GM10266 (cell line): ENCODE data around the gene SIGLEC1.

Experiments
- DNase-seq: peaks from one replicate; pipeline ENCODE4 v3.0.0; 2012; ENCODE audit errors: extremely low spot score
- TF ChIP-seq, protein P1 (sequence below): IDR thresholded peaks from 2 replicates; pipeline ENCODE4 v1.5.1; 2012; ENCODE audit warnings: mild to moderate bottlenecking, low read depth; ENCODE audit not compliant: control insufficient read depth, insufficient read depth; ENCODE audit errors: missing control alignments

The SIGLEC1 gene

GRCh38 chr20:3705970-3706739 lies 6.2 kb downstream of the SIGLEC1 start:
- TF ChIP-seq, protein P1, sequence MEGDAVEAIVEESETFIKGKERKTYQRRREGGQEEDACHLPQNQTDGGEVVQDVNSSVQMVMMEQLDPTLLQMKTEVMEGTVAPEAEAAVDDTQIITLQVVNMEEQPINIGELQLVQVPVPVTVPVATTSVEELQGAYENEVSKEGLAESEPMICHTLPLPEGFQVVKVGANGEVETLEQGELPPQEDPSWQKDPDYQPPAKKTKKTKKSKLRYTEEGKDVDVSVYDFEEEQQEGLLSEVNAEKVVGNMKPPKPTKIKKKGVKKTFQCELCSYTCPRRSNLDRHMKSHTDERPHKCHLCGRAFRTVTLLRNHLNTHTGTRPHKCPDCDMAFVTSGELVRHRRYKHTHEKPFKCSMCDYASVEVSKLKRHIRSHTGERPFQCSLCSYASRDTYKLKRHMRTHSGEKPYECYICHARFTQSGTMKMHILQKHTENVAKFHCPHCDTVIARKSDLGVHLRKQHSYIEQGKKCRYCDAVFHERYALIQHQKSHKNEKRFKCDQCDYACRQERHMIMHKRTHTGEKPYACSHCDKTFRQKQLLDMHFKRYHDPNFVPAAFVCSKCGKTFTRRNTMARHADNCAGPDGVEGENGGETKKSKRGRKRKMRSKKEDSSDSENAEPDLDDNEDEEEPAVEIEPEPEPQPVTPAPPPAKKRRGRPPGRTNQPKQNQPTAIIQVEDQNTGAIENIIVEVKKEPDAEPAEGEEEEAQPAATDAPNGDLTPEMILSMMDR = no peak
- no peak for DNase-seq

GRCh38 chr20:3705491-3705969 lies 6.9 kb downstream of the SIGLEC1 start:
- TF ChIP-seq, protein P1 = no peak

GRCh38 chr20:3704087-3704486 lies 8.3 kb downstream of the SIGLEC1 start:
- TF ChIP-seq, protein P1 = no peak
- no peak for DNase-seq

More at GRCh38 chr20:3705491-3705969, 6.9 kb downstream of the SIGLEC1 start:
- no peak for DNase-seq

DNA sequence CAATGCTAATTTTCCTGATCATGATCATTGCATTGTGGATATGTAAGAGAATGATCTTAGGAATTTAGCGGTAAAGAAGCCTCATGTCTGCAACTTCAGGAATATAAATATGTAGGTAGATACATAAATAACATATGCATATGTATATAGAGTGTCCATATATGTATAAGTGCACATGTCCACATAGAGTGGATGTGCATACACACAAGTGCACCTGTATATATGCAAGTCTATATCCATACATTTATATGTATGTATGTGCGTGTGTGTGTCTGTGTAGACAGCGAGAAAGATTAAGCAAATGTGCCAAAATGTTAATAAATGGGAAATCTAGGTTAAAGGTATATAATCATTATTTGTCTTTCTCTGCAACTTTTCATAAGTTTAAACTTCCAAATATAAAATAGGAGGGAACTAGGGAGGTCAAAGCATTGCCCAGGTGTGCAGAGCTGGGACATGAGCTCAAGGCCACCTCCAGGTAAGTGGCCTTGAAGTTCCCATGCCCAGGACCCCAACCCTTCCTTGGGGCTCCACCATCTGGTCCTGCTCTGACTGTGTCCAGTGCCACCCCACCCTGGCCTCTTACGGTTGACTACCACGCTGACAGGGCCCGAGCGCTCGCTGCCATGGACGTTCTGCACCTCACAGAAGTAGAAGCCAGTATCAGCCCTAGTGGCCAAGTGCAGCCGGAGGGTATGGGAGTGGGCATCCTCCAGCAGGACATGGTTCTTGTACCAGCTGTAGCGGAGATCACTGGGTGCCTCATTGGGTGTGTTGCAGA lies 9.6 kb downstream of the SIGLEC1 start:
- TF ChIP-seq, protein P1 = no peak

GRCh38 chr20:3701061-3701998 lies 11.1 kb downstream of the SIGLEC1 start:
- DNase-seq = no peak
- TF ChIP-seq, protein P1 = no peak

More for the DNA sequence above, 9.6 kb downstream of the SIGLEC1 start:
- no peak for DNase-seq

DNA sequence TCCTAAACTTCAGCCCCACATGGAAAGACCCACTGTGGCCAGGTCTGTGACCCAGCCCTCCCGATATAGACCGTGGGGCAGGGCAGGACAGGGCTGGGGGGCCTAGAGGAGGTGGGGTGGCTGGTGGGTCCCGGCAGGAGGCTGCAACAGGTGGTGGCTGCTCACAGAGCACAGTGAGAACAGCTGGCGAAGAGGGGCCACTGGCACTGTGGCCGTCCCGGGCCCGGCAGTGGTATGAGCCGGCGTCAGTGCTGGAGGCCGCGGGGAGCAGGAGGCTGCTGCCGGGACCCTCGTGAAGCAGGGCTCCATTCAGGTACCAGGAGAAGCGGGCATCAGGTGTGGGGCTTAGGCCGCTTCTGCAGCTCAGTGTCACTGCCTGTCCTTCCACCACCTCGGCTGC lies 13.4 kb downstream of the SIGLEC1 start:
- DNase-seq = no peak
- TF ChIP-seq, protein P1 = no peak
